HG03135 (cell line): ENCODE results near the gene FERMT1.
"Not testable (repeated sequence)": the region's sequence is repeated elsewhere in the genome, so short reads cannot be mapped to it uniquely, and the experiment has no call there.

ENCODE experiments used
- ATAC-seq: cut with Tn5 transposase; IDR thresholded peaks from one replicate; pipeline ENCODE4 v1.9.1; 2021; ENCODE audit warnings: mild to moderate bottlenecking, moderate library complexity; ENCODE audit not compliant: unreplicated experiment

The FERMT1 gene

GRCh38 chr20:6041808-6042265 is 81.0 kb downstream of the FERMT1 start:
- no peak for ATAC-seq

- ATAC-seq: no peak
These were observed 81.6 kb downstream of the FERMT1 start for GRCh38 chr20:6040958-6041807.

GRCh38 chr20:6040540-6040939 is 82.3 kb downstream of the FERMT1 start:
- no peak for ATAC-seq

GRCh38 chr20:6039766-6040165 is 83.1 kb downstream of the FERMT1 start:
- ATAC-seq: no peak

- no peak for ATAC-seq
These were observed 84.6 kb downstream of the FERMT1 start for GRCh38 chr20:6038256-6038655.

GRCh38 chr20:6037082-6037481 is 85.7 kb downstream of the FERMT1 start:
- no peak for ATAC-seq

- ATAC-seq: no peak
These were observed 86.6 kb downstream of the FERMT1 start for GRCh38 chr20:6036213-6036612.

GRCh38 chr20:6034134-6034969 is 88.5 kb downstream of the FERMT1 start:
- no peak for ATAC-seq

- ATAC-seq: not testable (repeated sequence)
These were observed 89.9 kb downstream of the FERMT1 start for GRCh38 chr20:6032907-6033306.

- no peak for ATAC-seq
These were observed 92.3 kb downstream of the FERMT1 start for GRCh38 chr20:6030453-6031080.

GRCh38 chr20:6029538-6029937 is 93.3 kb downstream of the FERMT1 start:
- no peak for ATAC-seq

- no peak for ATAC-seq
These were observed 94.0 kb downstream of the FERMT1 start for GRCh38 chr20:6028818-6029217.

GRCh38 chr20:6026051-6026450 is 96.8 kb downstream of the FERMT1 start:
- no peak for ATAC-seq
